A673 (cell line): ENCODE measurements around the gene ACY1. TPM values are rescaled to one million over a fixed set of nuclear protein-coding genes. Genes with fewer than 3 reads are reported as not detected.

Experiments used
- BruUV-seq: library from RNA; stranded (reverse); fragments of 400-500 nt; replicated peaks from 2 replicates; lab custom pipeline; 2021; lab: Mats Ljungman, UMichigan
- CTCF ChIA-PET: fragments of 300-600 bp; sonication (Branson Sonifier 250); formaldehyde crosslinking; loops from one replicate; lab custom pipeline; 2022; ENCODE audit warnings: antibody characterized with exemption; lab: Charles Lee
- POLR2A ChIA-PET: fragments of 300-600 bp; sonication (Branson Sonifier 250); formaldehyde crosslinking; loops from one replicate; lab custom pipeline; 2022; ENCODE audit warnings: antibody characterized with exemption; ENCODE audit not compliant: low non-redundant PET; lab: Charles Lee
- DNase-seq: peaks from one replicate; pipeline ENCODE4 v3.0.0-alpha.2; 2015; ENCODE audit warnings: low spot score
- H3K27ac ChIP-seq: fragments of 200-600 bp; sonication (generic); 2 replicates; pipeline ENCODE4 v1.5.1; 2016; ENCODE audit warnings: mixed run types, low read depth, mild to moderate bottlenecking, mixed read lengths, antibody characterized with exemption, low read length; ENCODE audit not compliant: poor library complexity, severe bottlenecking
- H3K27me3 ChIP-seq: fragments of 200-600 bp; sonication (generic); replicated peaks from 2 replicates; pipeline ENCODE4 v1.6.1; 2017; ENCODE audit warnings: mixed run types, low read depth, mild to moderate bottlenecking, mixed read lengths, antibody characterized with exemption, low read length; ENCODE audit not compliant: insufficient read depth, poor library complexity
- H3K36me3 ChIP-seq: fragments of 200-600 bp; sonication (generic); 2 replicates; pipeline ENCODE4 v1.6.1; 2016; ENCODE audit warnings: mixed run types, mild to moderate bottlenecking, mixed read lengths, antibody characterized with exemption, low read length; ENCODE audit not compliant: insufficient read depth, poor library complexity, severe bottlenecking
- H3K4me1 ChIP-seq: fragments of 200-600 bp; sonication (generic); 2 replicates; pipeline ENCODE4 v1.6.1; 2017; ENCODE audit warnings: mixed run types, mild to moderate bottlenecking, mixed read lengths, antibody characterized with exemption, low read length; ENCODE audit not compliant: insufficient read depth, poor library complexity, severe bottlenecking
- H3K4me3 ChIP-seq: fragments of 200-600 bp; sonication (generic); 2 replicates; pipeline ENCODE4 v1.5.1; 2016; ENCODE audit warnings: low read depth, mixed run types, mild to moderate bottlenecking, mixed read lengths, low read length; ENCODE audit not compliant: poor library complexity, severe bottlenecking
- H3K9me3 ChIP-seq: fragments of 200-600 bp; sonication (generic); 2 replicates; pipeline ENCODE4 v1.6.1; 2016; ENCODE audit warnings: mixed run types, low read depth, mild to moderate bottlenecking, mixed read lengths, antibody characterized with exemption, low read length; ENCODE audit not compliant: poor library complexity, severe bottlenecking
- EZH2 ChIP-seq: fragments of 200-600 bp; sonication (generic); IDR thresholded peaks from 2 replicates; pipeline ENCODE4 v1.6.1; 2017; ENCODE audit warnings: borderline replicate concordance, low read depth, mild to moderate bottlenecking, mixed read lengths, antibody characterized with exemption, low read length; ENCODE audit not compliant: poor library complexity, severe bottlenecking
- intact Hi-C: fragments of 100-400 bp; cut with micrococcal nuclease; formaldehyde crosslinking; loops from one replicate; pipeline ENCODE4 v1.10.0; 2022; ENCODE audit not compliant: unreplicated experiment
- total RNA-seq: library from RNA; stranded (reverse); gene quantifications from 2 replicates; pipeline ENCODE4 v1.2.3, GENCODE V29; 2021
- TF ChIP-seq, protein P1 (sequence below): fragments of 300-800, 200-600 bp; sonication (generic); conservative IDR thresholded peaks from 2 replicates; pipeline ENCODE4 v1.5.1; 2017; ENCODE audit warnings: low read depth, mild to moderate bottlenecking, antibody characterized with exemption, low read length, moderate library complexity, mixed read lengths

ACY1 gene
- total RNA-seq, 1 experiment from 2014 or later, result 6.4 TPM

GRCh38 chr3:51945031-51945840, 38.1 kb upstream of the ACY1 start:
- H3K9me3 ChIP-seq, result no peaks in the 10 kb centered on the region
- TF ChIP-seq, protein P1, sequence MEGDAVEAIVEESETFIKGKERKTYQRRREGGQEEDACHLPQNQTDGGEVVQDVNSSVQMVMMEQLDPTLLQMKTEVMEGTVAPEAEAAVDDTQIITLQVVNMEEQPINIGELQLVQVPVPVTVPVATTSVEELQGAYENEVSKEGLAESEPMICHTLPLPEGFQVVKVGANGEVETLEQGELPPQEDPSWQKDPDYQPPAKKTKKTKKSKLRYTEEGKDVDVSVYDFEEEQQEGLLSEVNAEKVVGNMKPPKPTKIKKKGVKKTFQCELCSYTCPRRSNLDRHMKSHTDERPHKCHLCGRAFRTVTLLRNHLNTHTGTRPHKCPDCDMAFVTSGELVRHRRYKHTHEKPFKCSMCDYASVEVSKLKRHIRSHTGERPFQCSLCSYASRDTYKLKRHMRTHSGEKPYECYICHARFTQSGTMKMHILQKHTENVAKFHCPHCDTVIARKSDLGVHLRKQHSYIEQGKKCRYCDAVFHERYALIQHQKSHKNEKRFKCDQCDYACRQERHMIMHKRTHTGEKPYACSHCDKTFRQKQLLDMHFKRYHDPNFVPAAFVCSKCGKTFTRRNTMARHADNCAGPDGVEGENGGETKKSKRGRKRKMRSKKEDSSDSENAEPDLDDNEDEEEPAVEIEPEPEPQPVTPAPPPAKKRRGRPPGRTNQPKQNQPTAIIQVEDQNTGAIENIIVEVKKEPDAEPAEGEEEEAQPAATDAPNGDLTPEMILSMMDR, result no peak
- no peak for TF ChIP-seq EZH2
- H3K4me3 ChIP-seq, result no peak overlapping the region
- no peaks in the 10 kb centered on the region for H3K36me3 ChIP-seq
- no peaks in the 10 kb centered on the region for H3K27me3 ChIP-seq
- ChIA-PET POLR2A (no interaction called here), CTCF (no interaction called here)
- H3K27ac ChIP-seq, result no peak overlapping the region
- DNase-seq, result no peak
- intact Hi-C loops, result no loop called here
- peaks cover 6% of the 10 kb centered on the region for H3K4me1 ChIP-seq
- no TSS peak for BruUV-seq

DNA sequence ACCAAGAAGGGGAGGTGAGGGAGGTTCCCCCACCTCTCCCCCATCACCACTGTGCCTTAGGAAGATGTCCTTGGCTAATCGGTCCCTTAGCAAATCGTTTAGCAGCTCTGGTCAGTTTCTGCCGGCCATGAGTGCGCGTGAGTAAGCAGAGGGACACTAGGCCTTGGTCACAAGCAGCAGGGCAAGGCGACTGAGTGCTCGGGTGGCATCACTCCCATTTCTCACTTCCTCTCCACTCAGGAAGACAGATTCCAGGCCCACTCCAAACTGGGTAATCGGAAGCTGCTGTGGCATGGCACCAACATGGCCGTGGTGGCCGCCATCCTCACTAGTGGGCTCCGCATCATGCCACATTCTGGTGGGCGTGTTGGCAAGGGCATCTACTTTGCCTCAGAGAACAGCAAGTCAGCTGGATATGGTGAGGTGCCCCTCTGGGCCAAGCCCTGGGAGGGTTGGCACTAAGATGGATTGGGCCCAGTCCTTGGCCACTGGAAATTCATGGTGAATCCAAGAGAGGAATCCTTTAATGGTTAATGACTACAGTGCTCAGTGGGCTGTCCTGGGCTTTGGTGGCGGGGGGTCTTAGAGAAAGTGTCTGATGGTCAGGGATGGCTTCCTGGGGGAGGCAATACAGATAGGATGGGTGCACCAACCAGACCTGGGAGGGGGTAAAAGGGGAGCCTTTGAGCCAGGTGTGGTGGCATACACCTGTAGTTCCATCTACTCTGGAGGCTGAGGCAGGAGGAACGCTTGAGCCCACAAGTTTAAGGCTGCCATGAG, 37.2 kb upstream of the ACY1 start:
- intact Hi-C loops, result no loop called here

DNA sequence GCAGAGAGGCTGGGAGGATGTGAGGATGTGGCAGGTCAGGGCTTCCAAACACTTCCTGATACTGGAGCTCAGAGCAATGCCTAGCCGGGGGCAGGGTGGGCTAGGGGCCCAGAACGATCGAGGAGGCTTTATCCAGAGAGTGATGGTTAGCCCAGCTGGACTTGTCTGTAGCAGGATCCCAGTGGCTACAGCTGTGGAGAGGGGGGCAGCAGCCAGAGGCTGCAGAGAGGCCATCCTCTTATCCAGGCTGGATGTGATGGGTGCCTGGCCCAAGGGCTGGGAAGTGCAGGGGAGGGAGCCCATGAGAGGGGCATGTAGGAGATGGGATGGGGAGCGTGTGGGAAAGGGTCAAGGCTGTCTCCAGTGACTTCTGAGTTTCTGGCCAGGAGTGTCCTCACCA, 36.5 kb upstream of the ACY1 start:
- no TSS peak for BruUV-seq
- no peak overlapping the region for H3K4me3 ChIP-seq
- CTCF ChIA-PET, result no interaction called here
- no peaks in the 10 kb centered on the region for H3K36me3 ChIP-seq
- POLR2A ChIA-PET, result no interaction called here
- H3K9me3 ChIP-seq, result no peaks in the 10 kb centered on the region
- no peak for DNase-seq
- intact Hi-C loops, result no loop called here
- H3K4me1 ChIP-seq, result peaks cover 6% of the 10 kb centered on the region
- no peak for TF ChIP-seq EZH2
- TF ChIP-seq, protein P1, result no peak
- no peaks in the 10 kb centered on the region for H3K27me3 ChIP-seq
- H3K27ac ChIP-seq, result no peak overlapping the region

More for the DNA sequence above, 37.2 kb upstream of the ACY1 start:
- H3K4me1 ChIP-seq, result peaks cover 6% of the 10 kb centered on the region
- ChIA-PET POLR2A (no interaction called here), CTCF (no interaction called here)
- H3K27ac ChIP-seq, result no peak overlapping the region
- H3K4me3 ChIP-seq, result no peak overlapping the region
- H3K36me3 ChIP-seq, result no peaks in the 10 kb centered on the region
- no peak for DNase-seq
- no peaks in the 10 kb centered on the region for H3K9me3 ChIP-seq
- no peaks in the 10 kb centered on the region for H3K27me3 ChIP-seq
- no TSS peak for BruUV-seq
- TF ChIP-seq EZH2, result no peak
- TF ChIP-seq, protein P1, result no peak
